Measurements from ENCODE around the gene PPP3R1. TPM values are rescaled to one million over a fixed set of nuclear protein-coding genes. Genes with fewer than 3 reads are reported as not detected.

Gene PPP3R1
- total RNA-seq, 1 experiment from 2014 or later: 55.9 TPM

GRCh38 chr2:68222287-68222686, 30.0 kb downstream of the PPP3R1 start:
- Histone ChIP-seq H3K4me3 (ENCODE audit: low read length) (no peak overlapping the region), H3K36me3 (ENCODE audit: insufficient read depth, low read length) (0 out of 2 replicates have a peak, but pooled peaks cover 10% of the 10 kb centered on the region), H3K4me1 (ENCODE audit: low read length) (peaks cover 84% of the 10 kb centered on the region), H4K20me1 (ENCODE audit: insufficient read depth, low read depth, low read length) (peaks cover 19% of the 10 kb centered on the region), H3K27me3 (ENCODE audit: low read length) (no peaks in the 10 kb centered on the region), H2AFZ (ENCODE audit: low read length) (no peak overlapping the region), H3K4me2 (ENCODE audit: low read depth, low read length, poor library complexity, severe bottlenecking) (no peak overlapping the region), H3K9ac (ENCODE audit: low read length) (no peak overlapping the region), H3K9me3 (ENCODE audit: low read length) (no peaks in the 10 kb centered on the region), H3K9me2 (replicated peaks; ENCODE audit: insufficient read depth, low read length) (no peaks in the 10 kb centered on the region), H3K27ac (ENCODE audit: low read length) (peak overlapping the region; percentile 36), H3K79me2 (ENCODE audit: low read length) (peaks cover 100% of the 10 kb centered on the region)
- DNase-seq: no peak

GRCh38 chr2:68218343-68218901, 33.9 kb downstream of the PPP3R1 start:
- no peak overlapping the region for H2AFZ ChIP-seq (ENCODE audit: low read length)
- H3K4me1 ChIP-seq (ENCODE audit: low read length): peaks cover 94% of the 10 kb centered on the region
- H3K9ac ChIP-seq (ENCODE audit: low read length): no peak overlapping the region
- no peaks in the 10 kb centered on the region for H3K27me3 ChIP-seq (ENCODE audit: low read length)
- H3K9me3 ChIP-seq (ENCODE audit: low read length): no peaks in the 10 kb centered on the region
- no peak for DNase-seq
- H3K4me2 ChIP-seq (ENCODE audit: low read depth, low read length, poor library complexity, severe bottlenecking): peak overlapping the region; percentile 63
- H3K36me3 ChIP-seq (ENCODE audit: insufficient read depth, low read length): peaks cover 12% of the 10 kb centered on the region; the same call in 1 of the 2 replicates
- H3K4me3 ChIP-seq (ENCODE audit: low read length): no peak overlapping the region
- H3K9me2 ChIP-seq (replicated peaks; ENCODE audit: insufficient read depth, low read length): no peaks in the 10 kb centered on the region
- H3K79me2 ChIP-seq (ENCODE audit: low read length): peaks cover 100% of the 10 kb centered on the region
- H3K27ac ChIP-seq (ENCODE audit: low read length): peak overlapping the region; percentile 66
- peaks cover 35% of the 10 kb centered on the region for H4K20me1 ChIP-seq (ENCODE audit: insufficient read depth, low read depth, low read length)

GRCh38 chr2:68217729-68218128, 34.6 kb downstream of the PPP3R1 start:
- Histone ChIP-seq H2AFZ (ENCODE audit: low read length) (no peak overlapping the region), H3K4me3 (ENCODE audit: low read length) (no peak overlapping the region), H3K79me2 (ENCODE audit: low read length) (peaks cover 100% of the 10 kb centered on the region), H3K27ac (ENCODE audit: low read length) (peak overlapping the region; percentile 66), H3K9me2 (replicated peaks; ENCODE audit: insufficient read depth, low read length) (no peaks in the 10 kb centered on the region), H4K20me1 (ENCODE audit: insufficient read depth, low read depth, low read length) (peaks cover 42% of the 10 kb centered on the region), H3K4me2 (ENCODE audit: low read depth, low read length, poor library complexity, severe bottlenecking) (peak overlapping the region; percentile 63), H3K4me1 (ENCODE audit: low read length) (peaks cover 96% of the 10 kb centered on the region), H3K27me3 (ENCODE audit: low read length) (no peaks in the 10 kb centered on the region), H3K9me3 (ENCODE audit: low read length) (no peaks in the 10 kb centered on the region), H3K36me3 (ENCODE audit: insufficient read depth, low read length) (peaks cover 17% of the 10 kb centered on the region; the same call in 1 of the 2 replicates), H3K9ac (ENCODE audit: low read length) (no peak overlapping the region)
- DNase-seq: no peak

GRCh38 chr2:68216454-68217310, 35.6 kb downstream of the PPP3R1 start:
- Histone ChIP-seq H3K4me3 (ENCODE audit: low read length) (no peak overlapping the region), H3K9ac (ENCODE audit: low read length) (no peak overlapping the region), H3K4me2 (ENCODE audit: low read depth, low read length, poor library complexity, severe bottlenecking) (peak overlapping the region; percentile 63), H3K79me2 (ENCODE audit: low read length) (peaks cover 100% of the 10 kb centered on the region), H3K9me3 (ENCODE audit: low read length) (no peaks in the 10 kb centered on the region), H3K27ac (ENCODE audit: low read length) (peak overlapping the region; percentile 66), H4K20me1 (ENCODE audit: insufficient read depth, low read depth, low read length) (peaks cover 46% of the 10 kb centered on the region), H3K4me1 (ENCODE audit: low read length) (peaks cover 99% of the 10 kb centered on the region), H3K9me2 (replicated peaks; ENCODE audit: insufficient read depth, low read length) (no peaks in the 10 kb centered on the region), H3K27me3 (ENCODE audit: low read length) (no peaks in the 10 kb centered on the region), H3K36me3 (ENCODE audit: insufficient read depth, low read length) (peaks cover 26% of the 10 kb centered on the region), H2AFZ (ENCODE audit: low read length) (no peak overlapping the region)
- DNase-seq: no peak

- Histone ChIP-seq H3K9ac (ENCODE audit: low read length) (peak overlapping the region; percentile 36), H3K9me3 (ENCODE audit: low read length) (no peaks in the 10 kb centered on the region), H3K27ac (ENCODE audit: low read length) (peak overlapping the region; percentile 66), H3K4me2 (ENCODE audit: low read depth, low read length, poor library complexity, severe bottlenecking) (peak overlapping the region; percentile 63), H4K20me1 (ENCODE audit: insufficient read depth, low read depth, low read length) (peaks cover 53% of the 10 kb centered on the region), H3K79me2 (ENCODE audit: low read length) (peaks cover 99% of the 10 kb centered on the region), H3K4me1 (ENCODE audit: low read length) (peaks cover 77% of the 10 kb centered on the region), H3K27me3 (ENCODE audit: low read length) (no peaks in the 10 kb centered on the region), H3K4me3 (ENCODE audit: low read length) (peak overlapping the region; percentile 35), H3K9me2 (replicated peaks; ENCODE audit: insufficient read depth, low read length) (no peaks in the 10 kb centered on the region), H3K36me3 (ENCODE audit: insufficient read depth, low read length) (peaks cover 29% of the 10 kb centered on the region), H2AFZ (ENCODE audit: low read length) (no peak overlapping the region)
- DNase-seq: peak; percentile 87
These were observed 38.0 kb downstream of the PPP3R1 start for GRCh38 chr2:68214381-68214780.

GRCh38 chr2:68206793-68207192, 45.5 kb downstream of the PPP3R1 start:
- Histone ChIP-seq H3K9me3 (ENCODE audit: low read length) (no peaks in the 10 kb centered on the region), H3K4me2 (ENCODE audit: low read depth, low read length, poor library complexity, severe bottlenecking) (no peak overlapping the region), H3K27me3 (ENCODE audit: low read length) (no peaks in the 10 kb centered on the region), H3K4me3 (ENCODE audit: low read length) (no peak overlapping the region), H2AFZ (ENCODE audit: low read length) (no peak overlapping the region), H3K4me1 (ENCODE audit: low read length) (peaks cover 63% of the 10 kb centered on the region), H3K79me2 (ENCODE audit: low read length) (peaks cover 94% of the 10 kb centered on the region), H3K36me3 (ENCODE audit: insufficient read depth, low read length) (peaks cover 11% of the 10 kb centered on the region), H4K20me1 (ENCODE audit: insufficient read depth, low read depth, low read length) (peaks cover 29% of the 10 kb centered on the region), H3K27ac (ENCODE audit: low read length) (peak overlapping the region; percentile 53), H3K9me2 (replicated peaks; ENCODE audit: insufficient read depth, low read length) (no peaks in the 10 kb centered on the region), H3K9ac (ENCODE audit: low read length) (no peak overlapping the region)
- DNase-seq: no peak

DNA sequence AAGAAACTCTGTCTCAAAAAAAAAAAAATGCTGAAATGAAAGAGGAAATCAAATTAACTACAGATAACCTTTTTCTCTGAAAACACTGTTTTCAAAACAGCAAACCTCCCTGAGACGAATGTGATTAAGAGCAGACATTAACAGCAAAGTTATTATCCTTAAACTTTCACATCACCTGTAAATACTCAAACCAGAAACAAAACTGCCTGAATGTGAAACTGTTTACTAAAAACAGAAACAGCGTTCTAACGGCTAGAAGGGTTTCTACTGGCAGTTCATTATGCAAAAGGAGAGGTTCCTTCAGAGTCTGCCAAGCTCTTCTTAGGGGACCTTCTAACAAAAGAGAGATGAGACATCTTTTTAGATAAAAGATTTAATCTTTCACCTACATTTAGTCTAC, 48.7 kb downstream of the PPP3R1 start:
- Histone ChIP-seq H3K4me2 (ENCODE audit: low read depth, low read length, poor library complexity, severe bottlenecking) (peak overlapping the region; percentile 66), H3K27ac (ENCODE audit: low read length) (peak overlapping the region; percentile 76), H3K9me3 (ENCODE audit: low read length) (no peaks in the 10 kb centered on the region), H3K4me1 (ENCODE audit: low read length) (peaks cover 75% of the 10 kb centered on the region), H3K4me3 (ENCODE audit: low read length) (peak overlapping the region; percentile 45), H3K9ac (ENCODE audit: low read length) (peak overlapping the region; percentile 34), H3K27me3 (ENCODE audit: low read length) (no peaks in the 10 kb centered on the region), H4K20me1 (ENCODE audit: insufficient read depth, low read depth, low read length) (peaks cover 13% of the 10 kb centered on the region), H3K9me2 (replicated peaks; ENCODE audit: insufficient read depth, low read length) (no peaks in the 10 kb centered on the region), H2AFZ (ENCODE audit: low read length) (no peak overlapping the region), H3K36me3 (ENCODE audit: insufficient read depth, low read length) (peaks cover 7% of the 10 kb centered on the region; the same call in 1 of the 2 replicates), H3K79me2 (ENCODE audit: low read length) (peaks cover 99% of the 10 kb centered on the region)
- DNase-seq: peak; percentile 72

- H3K4me1 ChIP-seq (ENCODE audit: low read length): peaks cover 62% of the 10 kb centered on the region
- H3K9me3 ChIP-seq (ENCODE audit: low read length): no peaks in the 10 kb centered on the region
- H3K27me3 ChIP-seq (ENCODE audit: low read length): no peaks in the 10 kb centered on the region
- DNase-seq: no peak
- H3K27ac ChIP-seq (ENCODE audit: low read length): peak overlapping the region; percentile 11
- H3K9ac ChIP-seq (ENCODE audit: low read length): no peak overlapping the region
- H3K4me3 ChIP-seq (ENCODE audit: low read length): no peak overlapping the region
- no peaks in the 10 kb centered on the region for H3K9me2 ChIP-seq (replicated peaks; ENCODE audit: insufficient read depth, low read length)
- H3K79me2 ChIP-seq (ENCODE audit: low read length): peaks cover 95% of the 10 kb centered on the region
- H3K4me2 ChIP-seq (ENCODE audit: low read depth, low read length, poor library complexity, severe bottlenecking): no peak overlapping the region
- H2AFZ ChIP-seq (ENCODE audit: low read length): no peak overlapping the region
- 0 out of 2 replicates have a peak, but pooled peaks cover 3% of the 10 kb centered on the region for H3K36me3 ChIP-seq (ENCODE audit: insufficient read depth, low read length)
- H4K20me1 ChIP-seq (ENCODE audit: insufficient read depth, low read depth, low read length): no peaks in the 10 kb centered on the region
These were observed 52.1 kb downstream of the PPP3R1 start for GRCh38 chr2:68200157-68200787.

Data from Karpas-422 (cell line).